Liver (tissue), 9 donors: Measurements from ENCODE around the gene GPR87. TPM values are rescaled to one million over a fixed set of nuclear protein-coding genes. Genes with fewer than 3 reads are reported as not detected.

ENCODE experiments used
- DNase-seq: peaks from one replicate; pipeline ENCODE4 v3.0.0-alpha.2; 2017; ENCODE audit warnings: low spot score
- H3K27ac ChIP-seq, 2 donors: one replicate each; pipeline ENCODE4 v1.7.0; 2013; ENCODE audit warnings: inconsistent platforms in 2 of 2, low read length in 2 of 2, control low read depth in 1 of 2, low read depth in 1 of 2, mild to moderate bottlenecking in 1 of 2
- H3K27me3 ChIP-seq, 4 donors: one replicate each; pipeline versions ENCODE4 v1.6.1 to v1.7.0; 2013; ENCODE audit warnings: low read length in 3 of 4, inconsistent platforms in 1 of 4, mild to moderate bottlenecking in 1 of 4, moderate library complexity in 1 of 4; ENCODE audit not compliant: control insufficient read depth in 4 of 4, insufficient read depth in 4 of 4
- H3K36me3 ChIP-seq, 4 donors: one replicate each; pipeline versions ENCODE4 v1.6.1 to v1.7.0; 2013; ENCODE audit warnings: low read length in 3 of 4, mild to moderate bottlenecking in 3 of 4, low read depth in 1 of 4, moderate library complexity in 1 of 4; ENCODE audit not compliant: control insufficient read depth in 4 of 4, insufficient read depth in 3 of 4
- H3K4me1 ChIP-seq, 4 donors: one replicate each; pipeline versions ENCODE4 v1.6.1 to v1.7.0; 2013; ENCODE audit warnings: low read length in 3 of 4, mild to moderate bottlenecking in 3 of 4, moderate library complexity in 1 of 4; ENCODE audit not compliant: control insufficient read depth in 4 of 4, insufficient read depth in 4 of 4
- H3K4me3 ChIP-seq, 3 donors: one replicate each; pipeline versions ENCODE4 v1.6.1 to v1.7.0; 2013; ENCODE audit warnings: low read length in 3 of 3, control low read depth in 1 of 3, low read depth in 1 of 3, mild to moderate bottlenecking in 1 of 3
- H3K9ac ChIP-seq, 2 donors: one replicate each; pipeline ENCODE4 v1.7.0; 2013; ENCODE audit warnings: low read length in 2 of 2, mild to moderate bottlenecking in 2 of 2, moderate library complexity in 2 of 2, control low read depth in 1 of 2, low read depth in 1 of 2
- H3K9me3 ChIP-seq, 4 donors: one replicate each; pipeline versions ENCODE4 v1.6.1 to v1.7.0; 2013; ENCODE audit warnings: low read length in 3 of 4; ENCODE audit not compliant: control insufficient read depth in 4 of 4
- ATF3 ChIP-seq: IDR thresholded peaks from 2 replicates; pipeline ENCODE4 v1.6.1; 2016; ENCODE audit warnings: antibody characterized with exemption
- CTCF ChIP-seq: fragments of 150-350 bp; IDR thresholded peaks from 2 replicates; pipeline ENCODE4 v1.5.1; 2017; ENCODE audit warnings: improper control_type of control experiment, low read depth, low read length; ENCODE audit not compliant: missing input control
- EGR1 ChIP-seq, 2 donors: IDR thresholded peaks; 2 replicates each; pipeline ENCODE4 v1.6.1; 2016 to 2018; ENCODE audit warnings: antibody characterized with exemption in 2 of 2, low read depth in 2 of 2
- FOXA1 ChIP-seq: IDR thresholded peaks from 2 replicates; pipeline ENCODE4 v1.6.1; 2016; ENCODE audit warnings: antibody characterized with exemption
- FOXA2 ChIP-seq: IDR thresholded peaks from 2 replicates; pipeline ENCODE4 v1.6.1; 2016; ENCODE audit warnings: antibody characterized with exemption
- GABPA ChIP-seq, 2 donors: IDR thresholded peaks in 1 of 2; conservative IDR thresholded peaks in 1 of 2; 2 replicates each; pipeline ENCODE4 v1.6.1; 2016; ENCODE audit warnings: antibody characterized with exemption in 2 of 2, mild to moderate bottlenecking in 1 of 2, moderate library complexity in 1 of 2
- HNF4A ChIP-seq, 2 donors: conservative IDR thresholded peaks; 2 replicates each; pipeline ENCODE4 v1.6.1; 2016; ENCODE audit warnings: antibody characterized with exemption in 2 of 2, mild to moderate bottlenecking in 2 of 2
- HNF4G ChIP-seq: IDR thresholded peaks from 2 replicates; pipeline ENCODE4 v1.6.1; 2016; ENCODE audit warnings: antibody characterized with exemption
- JUND ChIP-seq, 2 donors: IDR thresholded peaks; 2 replicates each; pipeline ENCODE4 v1.6.1; 2016; ENCODE audit warnings: antibody characterized with exemption in 2 of 2
- MAX ChIP-seq: IDR thresholded peaks from 2 replicates; pipeline ENCODE4 v1.6.1; 2016; ENCODE audit warnings: antibody characterized with exemption
- NR2F2 ChIP-seq: IDR thresholded peaks from 2 replicates; pipeline ENCODE4 v1.6.1; 2016; ENCODE audit warnings: antibody characterized with exemption
- RAD21 ChIP-seq, 2 donors: IDR thresholded peaks; 2 replicates each; pipeline ENCODE4 v1.6.1; 2016; ENCODE audit warnings: antibody characterized with exemption in 2 of 2, mild to moderate bottlenecking in 2 of 2
- REST ChIP-seq: IDR thresholded peaks from 2 replicates; pipeline ENCODE4 v1.6.1; 2016; ENCODE audit warnings: antibody characterized with exemption, mild to moderate bottlenecking
- RXRA ChIP-seq, 2 donors: IDR thresholded peaks; 2 replicates each; pipeline ENCODE4 v1.6.1; 2017 to 2018; ENCODE audit warnings: antibody characterized with exemption in 2 of 2, mild to moderate bottlenecking in 1 of 2
- SP1 ChIP-seq: IDR thresholded peaks from 2 replicates; pipeline ENCODE4 v1.6.1; 2018; ENCODE audit warnings: antibody characterized with exemption, mild to moderate bottlenecking
- TAF1 ChIP-seq: conservative IDR thresholded peaks from 2 replicates; pipeline ENCODE4 v1.6.1; 2016; ENCODE audit warnings: antibody characterized with exemption, mild to moderate bottlenecking
- YY1 ChIP-seq: IDR thresholded peaks from 2 replicates; pipeline ENCODE4 v1.6.1; 2016; ENCODE audit warnings: antibody characterized with exemption, mild to moderate bottlenecking
- ZBTB33 ChIP-seq: IDR thresholded peaks from 2 replicates; pipeline ENCODE4 v1.6.1; 2016; ENCODE audit warnings: antibody characterized with exemption
- WGBS: extraction: QIAGEN DNeasy Blood & Tissue Kit; methylation state at CpG from one replicate; pipeline ENCODE4 v1.1.7; 2013; 5-methylcytosine and 5-hydroxymethylcytosine counted together
- polyA plus RNA-seq, 2 donors: library from polyadenylated mRNA; stranded (reverse) in 1 of 2; unstranded in 1 of 2; fragments of 200-250 nt in 1 of 2; fragments of >200 nt in 1 of 2; fragmentation: Nextera tagmentation in 1 of 2; extraction: Ambion mirVana in 1 of 2; gene quantifications; one replicate each; pipeline versions ENCODE4 v1.2.1 to v1.2.3, GENCODE V29; 2013 to 2015
- total RNA-seq, 2 donors: library from RNA; depleted of rRNA; stranded (reverse); fragments of >200 nt; gene quantifications; one replicate each; pipeline ENCODE4 v1.2.3, GENCODE V29; 2014
- donor health status: healthy.
- donor health status: healthy.
- donor health status: healthy.
- donor health status: healthy.
- donor health status: healthy.

GPR87 gene
- total and polyA plus RNA-seq, 4 donors: not detected

GRCh38 chr3:151265166-151265565 lies 51.5 kb downstream of the GPR87 start:
- no peaks in the 10 kb centered on the region for H3K36me3 ChIP-seq
- no peak overlapping the region for H3K4me3 ChIP-seq
- H3K9me3 ChIP-seq: no peaks in the 10 kb centered on the region
- WGBS: 87% methylated on average over 5 of the region's 5 CpGs
- no peaks in the 10 kb centered on the region for H3K27me3 ChIP-seq
- H3K9ac ChIP-seq: no peak overlapping the region
- TF ChIP-seq CTCF: no peak
- TF ChIP-seq ATF3: no peak
- TF ChIP-seq HNF4A (conservative IDR thresholded peaks at IDR 0.05): no peak
- TF ChIP-seq FOXA2: no peak
- no peak for TF ChIP-seq RAD21 (IDR thresholded peaks at IDR 0.05)
- no peak for TF ChIP-seq JUND (IDR thresholded peaks at IDR 0.05)
- no peak for TF ChIP-seq RXRA (IDR thresholded peaks at IDR 0.05)
- TF ChIP-seq MAX: no peak
- TF ChIP-seq GABPA (IDR thresholded peaks at IDR 0.05 in 1 of 2, conservative IDR thresholded peaks at IDR 0.05 in 1 of 2): no peak
- TF ChIP-seq HNF4G: no peak
- H3K4me1 ChIP-seq: no peaks in the 10 kb centered on the region
- H3K27ac ChIP-seq: no peak overlapping the region
- DNase-seq: no peak

- no peaks in the 10 kb centered on the region for H3K4me1 ChIP-seq
- TF ChIP-seq TAF1 (no peak), YY1 (no peak), CTCF (no peak), GABPA (IDR thresholded peaks at IDR 0.05 in 1 of 2, conservative IDR thresholded peaks at IDR 0.05 in 1 of 2) (no peak), FOXA2 (no peak), NR2F2 (no peak), RXRA (IDR thresholded peaks at IDR 0.05) (no peak), REST (no peak), HNF4A (conservative IDR thresholded peaks at IDR 0.05) (no peak), ATF3 (no peak), MAX (no peak), FOXA1 (no peak), EGR1 (IDR thresholded peaks at IDR 0.05; ENCODE audit: low read depth in 2 of 2) (no peak), JUND (IDR thresholded peaks at IDR 0.05) (no peak), ZBTB33 (no peak), RAD21 (IDR thresholded peaks at IDR 0.05) (no peak), HNF4G (no peak), SP1 (no peak)
- H3K36me3 ChIP-seq: no peaks in the 10 kb centered on the region
- H3K9me3 ChIP-seq: no peaks in the 10 kb centered on the region
- 95% methylated on average over 1 of the region's 1 CpG for WGBS
- H3K4me3 ChIP-seq: no peak overlapping the region
- no peak for DNase-seq
- H3K27ac ChIP-seq: no peak overlapping the region
- no peaks in the 10 kb centered on the region for H3K27me3 ChIP-seq
- H3K9ac ChIP-seq: no peak overlapping the region
Observed at GRCh38 chr3:151264605-151265004, 52.0 kb downstream of the GPR87 start.
